HUES48 (cell line): ENCODE measurements around the gene CARD8.

ENCODE experiments used
- H3K27ac ChIP-seq: one replicate; pipeline ENCODE4 v1.7.0; 2013; ENCODE audit warnings: low read depth, low read length, inconsistent platforms
- H3K27me3 ChIP-seq: 2 replicates; pipeline ENCODE4 v1.6.1; 2013; ENCODE audit warnings: mild to moderate bottlenecking, low read length; ENCODE audit not compliant: control insufficient read depth, insufficient read depth
- H3K36me3 ChIP-seq: 2 replicates; pipeline ENCODE4 v1.6.1; 2013; ENCODE audit warnings: low read length; ENCODE audit not compliant: control insufficient read depth, insufficient read depth
- H3K4me1 ChIP-seq: 2 replicates; pipeline ENCODE4 v1.6.1; 2013; ENCODE audit warnings: mild to moderate bottlenecking, low read length; ENCODE audit not compliant: control insufficient read depth, insufficient read depth
- H3K4me3 ChIP-seq: 2 replicates; pipeline ENCODE4 v1.5.1; 2013; ENCODE audit warnings: mild to moderate bottlenecking, low read depth, low read length
- H3K9ac ChIP-seq: 2 replicates; pipeline ENCODE4 v1.6.1; 2013; ENCODE audit warnings: mild to moderate bottlenecking, low read depth, low read length, moderate library complexity
- H3K9me3 ChIP-seq: 2 replicates; pipeline ENCODE4 v1.6.1; 2013; ENCODE audit warnings: low read length; ENCODE audit not compliant: control insufficient read depth, insufficient read depth

The CARD8 gene

DNA sequence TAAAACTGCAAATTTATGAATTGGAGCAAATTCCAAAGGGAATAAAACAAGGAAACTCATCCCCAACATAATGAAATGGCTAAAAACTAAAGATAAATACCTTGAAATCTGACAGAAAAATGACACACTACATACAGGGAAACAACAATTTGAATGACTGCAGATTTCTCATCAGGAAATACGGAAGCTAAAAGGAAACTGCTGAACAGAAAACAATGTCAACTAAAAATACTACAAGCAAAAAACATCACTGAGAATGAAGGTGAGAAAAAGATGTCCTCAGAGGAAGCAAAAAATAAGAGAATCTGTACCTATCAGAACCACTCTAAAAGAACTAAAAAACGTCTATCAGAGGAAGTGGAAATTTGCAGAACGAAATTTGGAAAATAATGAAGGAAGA, 45.7 kb downstream of the CARD8 start:
- Histone ChIP-seq H3K9ac (no peak overlapping the region), H3K27me3 (no peaks in the 10 kb centered on the region), H3K4me1 (no peaks in the 10 kb centered on the region), H3K27ac (no peak overlapping the region), H3K4me3 (no peak overlapping the region), H3K36me3 (no peaks in the 10 kb centered on the region), H3K9me3 (no peaks in the 10 kb centered on the region)

DNA sequence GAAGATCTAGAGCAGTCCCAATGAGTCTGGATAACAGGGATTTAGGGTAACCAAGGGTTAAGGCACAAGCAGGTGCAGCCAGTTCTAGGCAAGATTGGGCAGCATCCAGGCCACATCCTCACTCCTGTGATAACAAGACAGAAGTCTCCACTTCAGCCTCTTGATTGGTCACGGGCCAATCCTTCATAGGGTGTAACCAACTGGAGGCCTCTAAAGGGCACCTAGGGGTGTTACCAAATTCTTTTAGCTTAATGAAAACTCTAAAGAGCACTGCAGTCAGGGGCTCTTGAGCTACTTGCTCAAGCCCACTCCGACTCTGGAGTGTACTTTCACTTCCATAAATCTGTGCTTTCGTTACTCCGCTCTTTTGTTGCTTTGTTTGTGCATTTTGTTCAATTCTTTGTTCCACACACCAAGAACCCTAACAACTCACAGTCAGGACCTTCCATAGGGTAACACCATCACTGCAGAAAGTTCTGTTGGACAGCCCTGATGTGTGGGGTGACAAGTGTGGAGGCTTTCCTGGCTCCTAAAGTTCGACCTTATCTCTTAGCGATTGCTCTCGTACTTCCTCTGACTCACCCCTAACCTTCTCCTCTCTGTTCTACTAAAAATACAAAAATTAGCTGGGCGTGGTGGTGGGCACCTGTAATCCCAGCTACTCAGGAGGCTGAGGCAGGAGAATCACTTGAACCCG, 49.2 kb downstream of the CARD8 start:
- no peak overlapping the region for H3K27ac ChIP-seq
- H3K4me3 ChIP-seq = no peak overlapping the region
- no peaks in the 10 kb centered on the region for H3K36me3 ChIP-seq
- H3K9ac ChIP-seq = no peak overlapping the region
- H3K27me3 ChIP-seq = no peaks in the 10 kb centered on the region
- H3K9me3 ChIP-seq = no peaks in the 10 kb centered on the region
- peaks cover 11% of the 10 kb centered on the region for H3K4me1 ChIP-seq

DNA sequence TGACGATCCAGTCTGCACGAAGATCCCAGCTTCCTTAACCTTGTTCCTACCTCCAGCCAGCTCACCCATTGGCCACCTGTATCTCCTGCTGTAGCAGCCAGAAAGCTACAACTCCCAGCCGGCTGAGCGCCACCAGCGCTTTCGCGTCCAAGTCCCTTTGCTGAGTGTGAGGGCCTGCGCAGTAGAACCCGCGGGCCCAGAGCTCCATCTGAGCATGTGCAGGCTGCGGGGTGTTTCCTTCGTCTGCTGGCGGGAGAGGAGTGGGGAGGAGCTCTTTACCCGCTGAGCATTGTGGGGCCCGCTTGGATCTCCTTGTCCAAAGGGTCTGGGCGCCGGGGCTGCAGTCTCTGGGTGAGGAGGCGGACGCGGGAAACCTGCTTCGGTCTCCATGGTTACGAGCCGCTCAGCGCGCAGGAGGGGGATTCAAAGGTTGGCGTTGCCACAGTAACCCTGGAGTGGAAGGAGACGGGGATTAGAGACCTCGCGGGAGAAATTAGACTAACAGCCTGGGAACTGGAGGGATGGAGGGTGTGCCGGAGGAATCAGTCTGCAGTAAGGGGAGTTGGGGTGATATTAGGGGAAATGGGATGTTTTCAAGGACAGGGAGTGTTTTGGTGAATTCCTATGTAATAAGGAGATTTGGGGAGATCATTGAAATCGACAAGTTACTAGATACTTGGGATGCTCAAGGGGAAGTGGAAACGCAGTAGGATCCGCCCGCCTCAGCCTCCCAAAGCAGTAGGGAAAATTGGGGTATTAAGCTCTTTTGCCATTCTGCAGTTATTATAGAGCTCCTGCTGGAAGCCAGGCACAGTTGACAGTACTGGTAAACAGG, 51.7 kb downstream of the CARD8 start:
- Histone ChIP-seq H3K27ac (peak overlapping the region; percentile 88), H3K9me3 (no peaks in the 10 kb centered on the region), H3K9ac (peak overlapping the region; percentile 27; the same call in 1 of the 2 replicates), H3K4me1 (peaks cover 11% of the 10 kb centered on the region), H3K36me3 (no peaks in the 10 kb centered on the region), H3K27me3 (no peaks in the 10 kb centered on the region), H3K4me3 (peak overlapping the region; percentile 79)

DNA sequence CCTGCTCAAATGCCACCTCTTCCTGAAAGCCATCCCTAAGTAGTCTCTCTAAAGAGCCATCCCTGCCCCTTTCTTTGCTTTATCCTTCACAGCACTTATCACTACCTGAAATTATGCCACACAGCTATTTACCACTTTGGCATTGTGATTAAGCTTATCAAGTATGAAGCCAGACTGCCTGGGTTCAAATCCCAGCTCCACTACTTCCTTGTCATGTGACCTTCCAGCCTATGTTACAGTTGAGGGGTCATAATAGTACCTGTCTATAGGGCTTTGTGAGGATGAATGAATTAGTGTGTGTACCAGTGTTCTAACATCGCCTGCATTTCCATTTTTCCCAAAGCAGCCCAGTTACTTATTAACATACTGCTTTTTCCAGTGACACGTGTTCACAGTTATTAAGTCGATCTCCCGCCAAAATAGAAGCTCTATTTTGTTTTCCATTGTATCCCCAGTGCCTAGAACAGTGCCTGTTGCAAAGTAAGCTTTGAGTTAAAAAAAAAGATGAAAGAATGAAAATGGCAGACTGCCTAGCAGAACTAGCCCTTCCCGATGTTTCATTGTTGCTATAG, 52.4 kb downstream of the CARD8 start:
- H3K27ac ChIP-seq = peak overlapping the region; percentile 88
- no peaks in the 10 kb centered on the region for H3K9me3 ChIP-seq
- peak overlapping the region; percentile 65 for H3K4me3 ChIP-seq
- peaks cover 11% of the 10 kb centered on the region for H3K4me1 ChIP-seq
- peak overlapping the region; percentile 27 for H3K9ac ChIP-seq
- no peaks in the 10 kb centered on the region for H3K27me3 ChIP-seq
- H3K36me3 ChIP-seq = no peaks in the 10 kb centered on the region

DNA sequence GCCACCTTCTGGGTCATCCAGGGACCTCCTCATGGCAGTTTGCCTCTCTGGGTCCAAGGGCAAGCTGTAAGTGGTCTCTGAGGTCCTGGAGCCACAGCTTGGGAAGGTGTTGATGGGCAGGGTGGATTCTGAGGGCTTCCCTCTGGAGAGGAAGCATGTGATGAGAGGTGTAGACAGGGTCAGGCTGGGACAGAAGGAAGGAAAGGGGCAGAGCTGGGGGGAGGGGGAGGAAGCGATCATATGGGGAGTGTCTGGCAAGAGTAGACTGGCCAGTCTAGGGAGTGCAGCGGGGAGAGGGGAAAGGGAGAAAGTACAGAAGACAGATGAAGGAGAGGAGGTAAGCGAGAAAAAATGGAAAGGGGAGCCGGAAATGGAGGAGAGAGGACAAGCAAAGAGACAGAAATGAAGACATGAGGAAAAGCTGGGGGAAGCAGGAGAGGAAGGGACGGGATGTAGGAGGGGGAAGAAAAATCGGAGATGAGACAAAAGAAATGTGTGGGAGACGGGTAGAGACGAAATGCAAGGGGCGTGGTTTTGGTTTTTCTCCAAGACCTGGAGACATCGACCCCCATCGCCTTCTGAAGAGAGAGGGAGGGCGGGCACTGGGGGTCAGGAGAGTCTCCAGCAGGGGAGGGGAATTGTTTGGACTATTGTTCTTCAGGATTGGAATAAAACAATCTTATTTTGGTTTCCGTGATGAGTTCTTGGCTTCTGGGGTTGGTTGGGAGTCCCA, 58.6 kb downstream of the CARD8 start:
- Histone ChIP-seq H3K27me3 (no peaks in the 10 kb centered on the region), H3K4me1 (no peaks in the 10 kb centered on the region), H3K27ac (no peak overlapping the region), H3K4me3 (no peak overlapping the region), H3K9me3 (no peaks in the 10 kb centered on the region), H3K9ac (no peak overlapping the region), H3K36me3 (no peaks in the 10 kb centered on the region)

DNA sequence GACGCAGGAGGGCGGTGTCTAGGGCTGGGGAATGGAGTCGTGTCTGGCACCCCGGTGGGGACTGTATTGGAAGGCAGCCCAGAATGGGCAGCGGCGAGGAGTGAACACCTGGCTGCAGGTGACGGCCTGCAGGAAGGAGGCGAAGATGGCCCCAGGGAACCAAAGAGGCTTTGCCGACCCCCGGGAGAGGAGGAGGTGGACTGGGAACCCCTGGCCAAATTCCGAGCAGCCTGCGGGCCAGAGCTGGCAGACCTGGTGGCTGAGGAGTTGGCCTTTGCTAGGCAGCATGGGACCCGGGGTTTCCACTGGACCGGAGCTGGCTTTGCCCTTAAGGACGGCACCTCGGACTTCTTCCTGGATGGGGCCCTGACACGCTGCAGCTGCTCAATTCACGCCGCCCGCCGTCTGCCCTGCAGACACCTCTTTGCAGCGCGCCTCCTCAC, 59.4 kb downstream of the CARD8 start:
- no peak overlapping the region for H3K4me3 ChIP-seq
- H3K9me3 ChIP-seq = no peaks in the 10 kb centered on the region
- H3K36me3 ChIP-seq = no peaks in the 10 kb centered on the region
- no peak overlapping the region for H3K9ac ChIP-seq
- no peaks in the 10 kb centered on the region for H3K4me1 ChIP-seq
- H3K27ac ChIP-seq = no peak overlapping the region
- no peaks in the 10 kb centered on the region for H3K27me3 ChIP-seq

DNA sequence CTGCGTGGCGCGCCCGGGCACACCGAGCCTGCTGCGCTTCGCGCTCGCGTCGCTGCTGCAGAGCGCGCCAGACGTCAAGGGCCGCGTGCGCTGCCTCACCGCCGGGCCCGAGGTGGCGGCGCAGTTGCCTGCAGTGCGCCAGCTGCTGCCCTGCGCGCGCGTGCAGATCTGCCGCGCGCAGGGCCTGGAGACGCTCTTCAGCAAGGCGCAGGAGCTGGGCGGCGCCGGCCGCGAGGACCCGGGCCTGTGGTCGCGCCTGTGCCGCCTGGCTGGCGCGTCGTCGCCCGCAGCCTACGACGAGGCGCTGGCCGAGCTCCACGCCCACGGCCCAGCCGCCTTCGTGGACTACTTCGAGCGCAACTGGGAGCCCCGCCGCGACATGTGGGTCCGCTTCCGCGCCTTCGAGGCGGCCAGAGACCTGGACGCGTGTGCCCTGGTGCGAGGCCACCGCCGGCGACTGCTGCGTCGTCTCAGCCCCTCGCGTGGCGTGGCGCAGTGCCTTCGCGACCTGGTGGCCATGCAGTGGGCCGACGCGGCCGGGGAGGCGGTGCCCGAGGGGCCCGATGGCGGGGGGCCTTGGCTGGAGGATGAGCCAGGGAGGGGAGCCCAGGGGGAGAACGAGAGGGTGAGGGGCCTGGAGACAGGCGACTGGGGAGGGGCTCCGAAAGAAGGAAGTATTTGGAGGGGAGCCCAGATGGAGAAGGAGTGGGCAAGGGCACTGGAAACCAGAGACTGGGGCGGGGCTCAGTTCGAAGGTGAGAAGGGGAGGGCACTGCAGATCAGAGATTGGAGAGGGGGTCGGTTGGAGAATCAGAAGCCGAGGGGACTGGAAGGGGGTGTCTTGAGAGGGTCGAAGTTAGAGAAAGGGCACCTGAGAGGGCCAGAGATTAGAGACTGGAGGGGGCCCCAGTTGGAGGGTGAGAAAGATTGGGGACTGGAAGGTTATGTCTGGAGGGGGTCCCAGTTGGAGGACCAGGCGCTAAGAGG, 60.6 kb downstream of the CARD8 start:
- H3K9me3 ChIP-seq = no peaks in the 10 kb centered on the region
- H3K36me3 ChIP-seq = no peaks in the 10 kb centered on the region
- peaks cover 1% of the 10 kb centered on the region; the same call in 1 of the 2 replicates for H3K4me1 ChIP-seq
- H3K9ac ChIP-seq = no peak overlapping the region
- no peak overlapping the region for H3K27ac ChIP-seq
- H3K27me3 ChIP-seq = no peaks in the 10 kb centered on the region
- H3K4me3 ChIP-seq = no peak overlapping the region

DNA sequence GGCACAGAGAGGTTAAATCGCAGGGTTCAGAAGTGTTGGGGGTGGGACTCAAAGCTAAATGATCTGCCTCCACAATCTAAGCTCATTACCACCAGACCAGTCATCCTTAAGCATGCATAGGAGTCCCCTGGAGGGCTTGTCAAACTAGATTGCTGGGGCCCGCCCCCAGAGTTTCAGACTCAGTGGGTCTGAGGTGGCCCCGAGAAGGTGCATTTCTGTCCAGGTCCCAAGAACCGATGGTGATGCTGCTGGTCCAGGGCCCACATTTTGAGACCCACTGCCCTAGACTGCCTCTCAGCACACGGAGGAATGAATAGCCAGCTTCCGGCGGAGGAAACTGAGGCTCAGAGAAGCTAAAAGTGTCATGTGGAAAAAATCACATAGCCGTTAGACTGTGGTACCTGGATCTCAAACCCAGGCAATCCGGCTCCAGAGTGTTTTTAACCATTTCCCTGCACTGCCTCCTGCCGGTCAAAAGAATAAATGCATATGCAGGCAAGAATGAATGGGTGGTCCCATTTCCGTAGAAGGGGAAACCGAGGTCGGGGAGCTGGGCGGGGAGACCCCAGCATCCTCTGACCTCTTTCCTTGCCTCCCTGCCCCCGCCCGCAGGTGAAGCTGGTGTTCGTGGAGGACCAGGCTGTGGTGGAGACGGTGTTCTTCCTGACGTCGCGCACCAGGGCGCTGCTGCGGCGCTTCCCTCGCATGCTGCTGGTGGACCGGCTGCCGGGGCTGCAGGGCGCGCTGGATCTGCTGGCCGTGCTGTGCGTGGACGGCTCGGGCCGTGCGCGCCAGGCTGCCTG, 61.5 kb downstream of the CARD8 start:
- no peak overlapping the region for H3K9ac ChIP-seq
- peaks cover 3% of the 10 kb centered on the region; the same call in 1 of the 2 replicates for H3K4me1 ChIP-seq
- no peaks in the 10 kb centered on the region for H3K27me3 ChIP-seq
- H3K27ac ChIP-seq = no peak overlapping the region
- H3K4me3 ChIP-seq = no peak overlapping the region
- H3K36me3 ChIP-seq = no peaks in the 10 kb centered on the region
- no peaks in the 10 kb centered on the region for H3K9me3 ChIP-seq

DNA sequence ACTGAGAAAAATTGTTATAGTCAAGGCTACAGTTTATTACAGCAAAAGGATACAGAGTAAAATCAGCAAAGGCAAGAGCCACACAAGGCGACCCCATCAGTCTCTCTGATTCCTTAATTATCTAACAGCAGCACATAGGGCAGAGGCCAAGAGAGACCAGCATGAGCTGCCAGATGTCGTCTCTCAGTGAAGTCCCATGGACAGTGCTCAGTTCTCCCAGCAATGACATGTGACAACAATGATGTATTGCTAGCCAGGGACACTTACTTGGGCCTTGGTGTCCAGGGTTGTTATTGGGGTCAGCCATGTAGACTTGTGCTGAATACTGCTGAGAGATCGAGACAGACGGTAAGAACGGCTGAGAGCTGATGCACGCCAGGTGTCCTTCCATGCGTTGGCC, 63.0 kb downstream of the CARD8 start:
- Histone ChIP-seq H3K9me3 (no peaks in the 10 kb centered on the region), H3K27ac (no peak overlapping the region), H3K36me3 (no peaks in the 10 kb centered on the region; the same call in 1 of the 2 replicates), H3K27me3 (no peaks in the 10 kb centered on the region), H3K4me3 (no peak overlapping the region), H3K4me1 (peaks cover 3% of the 10 kb centered on the region; the same call in 1 of the 2 replicates), H3K9ac (no peak overlapping the region)
